Measurements from ENCODE around the gene ANKS6. TPM values are rescaled to one million over a fixed set of nuclear protein-coding genes. Genes with fewer than 3 reads are reported as not detected.

The ANKS6 gene
- total and polyA plus RNA-seq, 10 of the 15 experiments (the other 5 are each of a cell fraction or from before 2014, with no cell fraction given): 2.0 to 16.2 (median 6.1) TPM

GRCh38 chr9:98763986-98764745 lies 32.2 kb downstream of the ANKS6 start:
- Histone ChIP-seq H3K27me3 (replicated peaks in 1 of 2; ENCODE audit: control insufficient read depth in 2 of 2, insufficient read depth in 2 of 2, low read length in 1 of 2) (no peaks in the 10 kb centered on the region), H3K4me2 (ENCODE audit: control insufficient read depth, insufficient read depth) (no peak overlapping the region), H3K9me3 (replicated peaks; ENCODE audit: control insufficient read depth, insufficient read depth, low read length) (no peaks in the 10 kb centered on the region), H3K79me2 (ENCODE audit: control insufficient read depth, insufficient read depth, low read length) (no peaks in the 10 kb centered on the region), H3K27ac (ENCODE audit: control insufficient read depth, insufficient read depth) (no peak overlapping the region), H4K20me1 (ENCODE audit: control insufficient read depth, insufficient read depth) (no peaks in the 10 kb centered on the region), H2AFZ (ENCODE audit: control insufficient read depth, low read depth, low read length) (no peak overlapping the region), H3K4me1 (ENCODE audit: control insufficient read depth, insufficient read depth, low read length) (no peaks in the 10 kb centered on the region), H3K4me3 (no peak overlapping the region), H3K9ac (ENCODE audit: control insufficient read depth, insufficient read depth, low read length) (no peak overlapping the region), H3K36me3 (ENCODE audit: control insufficient read depth in 2 of 2, insufficient read depth in 2 of 2, low read length in 1 of 2) (no peaks in the 10 kb centered on the region)
- DNase-seq (ENCODE audit: low read depth, low spot score) (no peak), ATAC-seq (no peak), FAIRE-seq (no peak)
- TF ChIP-seq ASH2L (IDR thresholded peaks at IDR 0.05; ENCODE audit: borderline replicate concordance, low read depth): no peak
- TF ChIP-seq NFIC (IDR thresholded peaks at IDR 0.05; ENCODE audit: low read depth, low read length): no peak
- no peak for TF ChIP-seq SIN3A (IDR thresholded peaks at IDR 0.05; ENCODE audit: low read depth, low read length)
- no peak for TF ChIP-seq HSF1 (IDR thresholded peaks at IDR 0.05; ENCODE audit: low read depth, low read length)
- TF ChIP-seq GATAD2B (conservative IDR thresholded peaks at IDR 0.05; ENCODE audit: low read depth): no peak
- TF ChIP-seq CBX5 (IDR thresholded peaks at IDR 0.05; ENCODE audit: low read depth): no peak
- no peak for TF ChIP-seq SMAD5 (IDR thresholded peaks at IDR 0.05; ENCODE audit: low read depth)
- no peak for TF ChIP-seq TAF1 (IDR thresholded peaks at IDR 0.05; ENCODE audit: borderline replicate concordance, low read depth, low read length)
- no peak for TF ChIP-seq MEF2A (IDR thresholded peaks at IDR 0.05; ENCODE audit: insufficient read depth, low read depth, low read length)
- no peak for TF ChIP-seq ETV6 (conservative IDR thresholded peaks at IDR 0.05 in 1 of 2, IDR thresholded peaks at IDR 0.05 in 1 of 2; ENCODE audit: borderline replicate concordance in 1 of 2, low read depth in 1 of 2)
- TF ChIP-seq IKZF2 (IDR thresholded peaks at IDR 0.05): no peak
- TF ChIP-seq IRF4 (IDR thresholded peaks at IDR 0.05; ENCODE audit: low read depth, low read length): no peak
- TF ChIP-seq CHD2 (IDR thresholded peaks at IDR 0.05; ENCODE audit: borderline replicate concordance, low read depth, low read length): no peak
- TF ChIP-seq BRCA1 (IDR thresholded peaks at IDR 0.05; ENCODE audit: low read depth, low read length): no peak
- TF ChIP-seq ZNF622 (IDR thresholded peaks at IDR 0.05): no peak
- no peak for TF ChIP-seq ATF7 (IDR thresholded peaks at IDR 0.05; ENCODE audit: low read depth)
- TF ChIP-seq TBL1XR1 (IDR thresholded peaks at IDR 0.05; ENCODE audit: low read depth, low read length): no peak
- TF ChIP-seq MLLT1 (IDR thresholded peaks at IDR 0.05): no peak
- ChIA-PET POLR2A (no interaction called here), SMC1A (ENCODE audit: uncharacterized antibody, unreplicated experiment) (interaction anchor here (2.9 kb wide), 1 partner anchor 11 kb away, joined by 10 read pairs; no protein-coding TSS in a partner anchor), CTCF (interaction anchor here (2.9 kb wide), 1 partner anchor 12 kb away, joined by 22 read pairs; no protein-coding TSS in a partner anchor), RAD21 (ENCODE audit: unreplicated experiment) (no interaction called here)
- intact Hi-C loops (cut with micrococcal nuclease; ENCODE audit: unreplicated experiment) (no loop called here), in situ Hi-C loops (cut with MboI) (no loop called here)
- 51% methylated on average over 3 of the region's 3 CpGs for WGBS (ENCODE audit: insufficient coverage, insufficient replicate concordance, low lambda C conversion rate, missing lambda C conversion rate)
- no TSS peak for BruUV-seq (replicated peaks)
